ENCODE results near the gene MAML2.

MAML2 gene

GRCh38 chr11:96050435-96051182 lies 292.4 kb downstream of the MAML2 start:
- Mint-ChIP-seq H3K27ac (peak overlapping the region; percentile 18), H3K27me3 (no peaks in the 10 kb centered on the region), H3K4me3 (no peak overlapping the region), H3K4me1 (ENCODE audit: low read depth) (peaks cover 73% of the 10 kb centered on the region), H3K36me3 (peaks cover 26% of the 10 kb centered on the region), H3K9me3 (ENCODE audit: low read depth) (no peaks in the 10 kb centered on the region)

DNA sequence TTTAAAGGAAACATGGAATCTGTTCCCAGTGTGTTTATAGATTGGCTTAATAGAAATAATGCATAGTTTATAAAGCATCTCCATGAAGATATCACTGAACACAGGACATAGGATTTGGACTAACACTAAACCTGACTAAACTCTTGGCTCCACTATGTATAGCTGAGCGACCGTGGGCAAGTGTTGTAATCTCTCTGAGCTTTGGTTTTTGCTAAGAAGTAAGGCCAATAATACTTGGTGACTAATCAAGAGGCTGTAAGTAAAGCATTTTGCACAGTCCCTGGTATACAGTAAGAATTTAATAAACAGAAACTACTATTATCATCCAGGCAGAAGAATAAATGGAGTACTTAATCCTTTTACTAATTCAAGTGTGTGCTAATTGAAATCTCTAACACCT lies 293.6 kb downstream of the MAML2 start:
- Mint-ChIP-seq H3K4me3 (no peak overlapping the region), H3K4me1 (ENCODE audit: low read depth) (peaks cover 69% of the 10 kb centered on the region), H3K27me3 (no peaks in the 10 kb centered on the region), H3K36me3 (peaks cover 30% of the 10 kb centered on the region), H3K9me3 (ENCODE audit: low read depth) (no peaks in the 10 kb centered on the region), H3K27ac (no peak overlapping the region)

GRCh38 chr11:96045622-96046456 lies 297.2 kb downstream of the MAML2 start:
- no peak overlapping the region for H3K4me3 Mint-ChIP-seq
- peaks cover 27% of the 10 kb centered on the region for H3K36me3 Mint-ChIP-seq
- no peaks in the 10 kb centered on the region for H3K9me3 Mint-ChIP-seq (ENCODE audit: low read depth)
- peaks cover 54% of the 10 kb centered on the region for H3K4me1 Mint-ChIP-seq (ENCODE audit: low read depth)
- peak overlapping the region; percentile 38 for H3K27ac Mint-ChIP-seq
- H3K27me3 Mint-ChIP-seq = no peaks in the 10 kb centered on the region

DNA sequence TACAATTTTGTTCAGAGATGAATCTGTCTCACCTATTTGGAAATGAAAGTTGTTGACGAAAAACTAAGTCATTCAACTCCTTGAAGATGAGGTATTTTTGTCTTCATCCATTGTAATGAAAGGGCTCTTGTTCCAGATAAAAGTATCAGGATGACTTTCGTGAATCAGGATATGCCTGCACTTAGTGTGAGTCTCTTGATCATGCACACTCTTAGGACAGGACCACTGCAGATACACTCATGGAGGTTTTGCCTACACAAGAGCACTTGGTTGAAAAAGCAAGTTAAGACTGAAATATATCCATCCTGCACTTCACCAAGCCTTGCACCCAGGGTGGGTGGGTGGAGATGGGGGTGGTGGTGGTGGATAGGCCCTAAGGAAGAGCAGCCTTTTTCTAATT lies 298.2 kb downstream of the MAML2 start:
- Mint-ChIP-seq H3K27me3 (no peaks in the 10 kb centered on the region), H3K4me3 (no peak overlapping the region), H3K9me3 (ENCODE audit: low read depth) (no peaks in the 10 kb centered on the region), H3K4me1 (ENCODE audit: low read depth) (peaks cover 45% of the 10 kb centered on the region), H3K36me3 (peaks cover 21% of the 10 kb centered on the region), H3K27ac (no peak overlapping the region)

DNA sequence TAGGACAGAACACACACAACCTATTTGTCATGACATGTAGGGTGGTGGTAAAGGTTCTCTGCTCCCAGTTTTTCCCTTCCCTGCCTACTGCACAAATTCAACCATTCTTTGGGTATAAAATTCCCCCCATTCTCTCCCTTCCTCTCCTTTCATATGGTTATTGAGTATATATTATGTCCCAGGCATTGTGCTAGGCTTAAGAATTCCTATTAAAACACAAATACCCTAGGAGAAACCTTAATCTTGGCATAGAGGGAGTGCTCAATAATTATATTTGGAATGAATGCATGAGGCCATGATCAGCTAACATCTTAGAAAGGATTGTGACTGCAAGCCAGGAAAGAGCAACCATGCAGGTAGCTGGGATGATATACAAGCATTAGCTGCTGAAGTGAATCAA lies 298.7 kb downstream of the MAML2 start:
- Mint-ChIP-seq H3K9me3 (ENCODE audit: low read depth) (no peaks in the 10 kb centered on the region), H3K27me3 (no peaks in the 10 kb centered on the region), H3K4me3 (no peak overlapping the region), H3K27ac (peak overlapping the region; percentile 46), H3K36me3 (peaks cover 21% of the 10 kb centered on the region), H3K4me1 (ENCODE audit: low read depth) (peaks cover 42% of the 10 kb centered on the region)

- Mint-ChIP-seq H3K36me3 (peaks cover 21% of the 10 kb centered on the region), H3K4me3 (no peak overlapping the region), H3K27me3 (no peaks in the 10 kb centered on the region), H3K27ac (no peak overlapping the region), H3K4me1 (ENCODE audit: low read depth) (peaks cover 45% of the 10 kb centered on the region), H3K9me3 (ENCODE audit: low read depth) (no peaks in the 10 kb centered on the region)
These were observed 299.7 kb downstream of the MAML2 start for GRCh38 chr11:96043291-96043690.

DNA sequence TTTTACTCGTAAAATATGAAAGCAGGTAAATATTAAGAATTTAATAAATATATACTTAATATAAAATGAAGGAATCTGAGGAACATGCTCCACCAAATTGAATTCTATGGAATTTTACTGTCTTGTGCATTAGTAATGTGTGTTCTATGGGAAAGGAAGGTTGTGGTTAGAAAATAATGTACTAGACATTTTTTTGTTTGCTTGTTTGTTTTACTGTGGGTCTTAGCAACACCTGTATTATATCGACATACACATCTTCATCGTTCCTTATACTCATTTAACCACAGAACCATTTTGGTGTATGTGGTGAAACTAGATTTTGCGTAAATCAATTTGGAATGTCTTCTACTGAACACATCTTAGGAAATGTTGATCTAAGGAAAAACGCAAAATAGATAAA lies 304.9 kb downstream of the MAML2 start:
- Mint-ChIP-seq H3K36me3 (peaks cover 28% of the 10 kb centered on the region), H3K9me3 (ENCODE audit: low read depth) (no peaks in the 10 kb centered on the region), H3K27me3 (no peaks in the 10 kb centered on the region), H3K4me1 (ENCODE audit: low read depth) (peaks cover 59% of the 10 kb centered on the region), H3K27ac (peak overlapping the region; percentile 69), H3K4me3 (no peak overlapping the region)

- H3K36me3 Mint-ChIP-seq = peaks cover 28% of the 10 kb centered on the region
- peak overlapping the region; percentile 46 for H3K27ac Mint-ChIP-seq
- no peak overlapping the region for H3K4me3 Mint-ChIP-seq
- H3K4me1 Mint-ChIP-seq (ENCODE audit: low read depth) = peaks cover 62% of the 10 kb centered on the region
- H3K27me3 Mint-ChIP-seq = no peaks in the 10 kb centered on the region
- no peaks in the 10 kb centered on the region for H3K9me3 Mint-ChIP-seq (ENCODE audit: low read depth)
These were observed 305.5 kb downstream of the MAML2 start for GRCh38 chr11:96037405-96037949.

DNA sequence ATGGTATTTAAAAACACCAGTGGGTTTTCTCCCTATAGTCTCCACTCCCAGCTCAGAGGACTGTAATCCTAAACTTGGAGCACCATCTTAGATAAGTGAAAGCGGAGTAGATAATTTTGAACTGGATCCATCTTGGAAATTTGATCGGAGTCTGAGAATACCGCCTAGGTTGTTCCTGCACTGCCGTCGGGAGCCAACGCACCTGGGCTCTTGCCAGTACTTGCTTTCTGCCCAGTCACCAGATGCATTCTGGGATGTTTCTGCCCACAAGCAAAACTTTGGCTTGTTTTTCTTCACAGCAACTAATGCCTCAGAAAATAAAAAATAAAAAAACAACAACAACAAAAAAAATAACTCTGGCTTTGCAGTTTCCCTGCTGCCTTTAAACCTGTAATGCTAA lies 306.1 kb downstream of the MAML2 start:
- Mint-ChIP-seq H3K4me3 (no peak overlapping the region), H3K9me3 (ENCODE audit: low read depth) (no peaks in the 10 kb centered on the region), H3K27ac (peak overlapping the region; percentile 46), H3K4me1 (ENCODE audit: low read depth) (peaks cover 59% of the 10 kb centered on the region), H3K36me3 (peaks cover 26% of the 10 kb centered on the region), H3K27me3 (no peaks in the 10 kb centered on the region)

DNA sequence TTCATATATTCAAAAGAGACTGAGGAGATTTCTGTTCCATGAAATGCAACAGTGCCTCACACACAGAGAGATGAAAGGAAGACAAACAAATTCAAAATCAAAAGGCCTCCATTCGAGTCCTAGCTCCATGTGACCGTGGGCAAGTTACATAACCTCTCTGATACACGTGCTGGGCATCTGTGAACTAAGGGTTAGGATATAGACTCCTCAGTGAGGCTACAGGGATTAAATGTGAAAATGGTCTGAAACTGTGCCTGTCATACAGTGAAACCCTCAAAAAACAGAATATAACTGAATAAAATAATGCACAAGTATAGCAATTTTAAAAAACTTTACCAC lies 307.3 kb downstream of the MAML2 start:
- Mint-ChIP-seq H3K27me3 (no peaks in the 10 kb centered on the region), H3K4me1 (ENCODE audit: low read depth) (peaks cover 55% of the 10 kb centered on the region), H3K36me3 (peaks cover 21% of the 10 kb centered on the region), H3K27ac (no peak overlapping the region), H3K9me3 (ENCODE audit: low read depth) (no peaks in the 10 kb centered on the region), H3K4me3 (no peak overlapping the region)

- no peak overlapping the region for H3K4me3 Mint-ChIP-seq
- no peaks in the 10 kb centered on the region for H3K9me3 Mint-ChIP-seq (ENCODE audit: low read depth)
- H3K4me1 Mint-ChIP-seq (ENCODE audit: low read depth) = peaks cover 57% of the 10 kb centered on the region
- H3K27me3 Mint-ChIP-seq = no peaks in the 10 kb centered on the region
- peaks cover 21% of the 10 kb centered on the region for H3K36me3 Mint-ChIP-seq
- peak overlapping the region; percentile 61 for H3K27ac Mint-ChIP-seq
These were observed 307.8 kb downstream of the MAML2 start for GRCh38 chr11:96035031-96035739.

GRCh38 chr11:96033599-96033998 lies 309.4 kb downstream of the MAML2 start:
- H3K4me1 Mint-ChIP-seq (ENCODE audit: low read depth) = peaks cover 64% of the 10 kb centered on the region

GRCh38 chr11:96033095-96033494 lies 309.9 kb downstream of the MAML2 start:
- Mint-ChIP-seq H3K27me3 (no peaks in the 10 kb centered on the region), H3K9me3 (ENCODE audit: low read depth) (no peaks in the 10 kb centered on the region), H3K36me3 (peaks cover 21% of the 10 kb centered on the region), H3K4me1 (ENCODE audit: low read depth) (peaks cover 64% of the 10 kb centered on the region), H3K4me3 (no peak overlapping the region), H3K27ac (peak overlapping the region; percentile 13)

More at GRCh38 chr11:96033599-96033998, 309.4 kb downstream of the MAML2 start:
- no peaks in the 10 kb centered on the region for H3K9me3 Mint-ChIP-seq (ENCODE audit: low read depth)
- H3K36me3 Mint-ChIP-seq = peaks cover 21% of the 10 kb centered on the region
- H3K27me3 Mint-ChIP-seq = no peaks in the 10 kb centered on the region
- no peak overlapping the region for H3K27ac Mint-ChIP-seq
- H3K4me3 Mint-ChIP-seq = no peak overlapping the region

DNA sequence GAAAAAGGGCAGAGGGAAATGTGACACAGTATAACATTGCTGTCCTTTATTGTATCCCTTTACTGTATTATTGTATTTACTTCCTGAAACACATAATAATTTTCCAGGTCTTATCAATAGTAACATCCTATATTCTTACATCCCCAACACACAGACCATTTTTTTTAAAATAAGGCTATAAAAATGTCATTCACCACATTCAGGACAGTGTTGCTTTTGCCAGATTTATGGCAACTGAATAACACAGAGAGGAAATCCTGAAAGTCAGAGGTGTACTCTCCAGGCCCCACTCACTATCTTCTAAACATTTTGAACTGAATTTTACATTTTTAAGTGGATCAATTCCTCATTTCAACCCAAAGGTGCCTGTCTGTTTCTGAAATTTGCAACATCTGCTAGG lies 314.2 kb downstream of the MAML2 start:
- Mint-ChIP-seq H3K27ac (peak overlapping the region; percentile 61), H3K4me3 (no peak overlapping the region), H3K27me3 (no peaks in the 10 kb centered on the region), H3K36me3 (peaks cover 14% of the 10 kb centered on the region), H3K4me1 (ENCODE audit: low read depth) (peaks cover 62% of the 10 kb centered on the region), H3K9me3 (ENCODE audit: low read depth) (no peaks in the 10 kb centered on the region)

DNA sequence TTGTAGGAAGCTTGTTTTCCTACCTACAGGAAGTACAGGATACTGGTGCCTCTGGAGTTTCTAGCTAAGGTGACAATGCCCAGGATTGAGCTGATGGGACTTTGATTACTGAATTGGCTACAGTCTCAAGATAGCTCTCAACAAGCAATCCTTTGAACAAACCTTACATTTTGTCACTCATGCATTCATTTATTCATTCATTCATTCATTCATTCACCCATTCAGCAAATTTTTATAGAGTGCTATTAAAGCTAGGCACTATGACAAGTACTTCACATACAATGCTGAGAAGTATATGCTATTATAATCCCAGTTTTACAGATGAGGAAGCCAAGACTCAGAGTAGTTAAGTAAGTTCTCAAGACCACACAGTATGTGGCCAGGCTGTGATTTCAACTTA lies 316.0 kb downstream of the MAML2 start:
- H3K4me1 Mint-ChIP-seq (ENCODE audit: low read depth) = peaks cover 67% of the 10 kb centered on the region
- no peak overlapping the region for H3K4me3 Mint-ChIP-seq
- no peaks in the 10 kb centered on the region for H3K9me3 Mint-ChIP-seq (ENCODE audit: low read depth)

More for the DNA sequence above, 316.0 kb downstream of the MAML2 start:
- Mint-ChIP-seq H3K27me3 (no peaks in the 10 kb centered on the region), H3K27ac (peak overlapping the region; percentile 90), H3K36me3 (peaks cover 6% of the 10 kb centered on the region)

Data from activated naive CD8-positive, alpha-beta T cell (primary cell).